Adrenal gland (tissue), 5 donors: ENCODE data around the gene C17orf100.

ENCODE experiments used
- POLR2A ChIP-seq, 2 donors: fragments of 450-650 bp; IDR thresholded peaks; one replicate each; pipeline ENCODE4 v1.6.1; 2017; ENCODE audit warnings: antibody characterized with exemption in 2 of 2, mild to moderate bottlenecking in 2 of 2, moderate library complexity in 1 of 2
- TF ChIP-seq, protein P1 (sequence below), 6 experiments: fragments of 450-650 bp in 4 of 6; fragments of 200-600 bp in 2 of 6; sonication (generic) in 1 of 6; IDR thresholded peaks; 1 replicate in 5 of 6; 2 replicates in 1 of 6; pipeline versions ENCODE4 v1.5.1 to v1.8.0; 2016 to 2021; ENCODE audit warnings: antibody characterized with exemption in 6 of 6, mild to moderate bottlenecking in 2 of 6, moderate library complexity in 1 of 6
- donor health status: DM: no; HTN: no; CAD: no.

DNA sequence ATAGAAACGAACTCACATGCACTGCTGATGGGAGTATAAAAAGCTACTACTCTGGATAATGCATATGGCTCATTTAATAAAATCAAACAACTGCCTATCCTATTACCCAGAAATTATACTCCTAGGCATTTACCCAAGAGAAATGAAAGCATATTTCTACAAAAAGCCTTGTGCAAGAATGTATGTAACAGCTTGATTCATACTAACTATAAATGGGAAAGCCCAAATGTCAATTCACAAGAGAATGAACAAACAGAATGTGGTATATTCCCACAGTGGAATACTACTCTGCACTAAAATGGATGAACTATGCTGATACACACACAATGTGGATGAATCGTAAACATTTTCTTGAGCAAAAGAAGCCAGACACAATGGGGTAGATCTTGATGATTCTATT is 49.4 kb upstream of the C17orf100 start:
- no peak for TF ChIP-seq POLR2A (IDR thresholded peaks at IDR 0.05)
- TF ChIP-seq, protein P1, sequence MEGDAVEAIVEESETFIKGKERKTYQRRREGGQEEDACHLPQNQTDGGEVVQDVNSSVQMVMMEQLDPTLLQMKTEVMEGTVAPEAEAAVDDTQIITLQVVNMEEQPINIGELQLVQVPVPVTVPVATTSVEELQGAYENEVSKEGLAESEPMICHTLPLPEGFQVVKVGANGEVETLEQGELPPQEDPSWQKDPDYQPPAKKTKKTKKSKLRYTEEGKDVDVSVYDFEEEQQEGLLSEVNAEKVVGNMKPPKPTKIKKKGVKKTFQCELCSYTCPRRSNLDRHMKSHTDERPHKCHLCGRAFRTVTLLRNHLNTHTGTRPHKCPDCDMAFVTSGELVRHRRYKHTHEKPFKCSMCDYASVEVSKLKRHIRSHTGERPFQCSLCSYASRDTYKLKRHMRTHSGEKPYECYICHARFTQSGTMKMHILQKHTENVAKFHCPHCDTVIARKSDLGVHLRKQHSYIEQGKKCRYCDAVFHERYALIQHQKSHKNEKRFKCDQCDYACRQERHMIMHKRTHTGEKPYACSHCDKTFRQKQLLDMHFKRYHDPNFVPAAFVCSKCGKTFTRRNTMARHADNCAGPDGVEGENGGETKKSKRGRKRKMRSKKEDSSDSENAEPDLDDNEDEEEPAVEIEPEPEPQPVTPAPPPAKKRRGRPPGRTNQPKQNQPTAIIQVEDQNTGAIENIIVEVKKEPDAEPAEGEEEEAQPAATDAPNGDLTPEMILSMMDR (IDR thresholded peaks at IDR 0.05), result no peak
